Stimulated activated CD8-positive, alpha-beta memory T cell treated with anti-CD3 and anti-CD28 coated beads, Interleukin-12 subunit alpha, Interleukin-12 subunit beta, amount 100 ng/mL, for 24 hours (primary cell): ENCODE measurements around the gene AKAP6.
"Not testable (repeated sequence)": the region's sequence is repeated elsewhere in the genome, so short reads cannot be mapped to it uniquely, and the experiment has no call there.

Experiments used
- DNase-seq: peaks from one replicate; pipeline ENCODE4 v3.0.0-alpha.2; 2020; ENCODE audit errors: extremely low read depth

Gene AKAP6

DNA sequence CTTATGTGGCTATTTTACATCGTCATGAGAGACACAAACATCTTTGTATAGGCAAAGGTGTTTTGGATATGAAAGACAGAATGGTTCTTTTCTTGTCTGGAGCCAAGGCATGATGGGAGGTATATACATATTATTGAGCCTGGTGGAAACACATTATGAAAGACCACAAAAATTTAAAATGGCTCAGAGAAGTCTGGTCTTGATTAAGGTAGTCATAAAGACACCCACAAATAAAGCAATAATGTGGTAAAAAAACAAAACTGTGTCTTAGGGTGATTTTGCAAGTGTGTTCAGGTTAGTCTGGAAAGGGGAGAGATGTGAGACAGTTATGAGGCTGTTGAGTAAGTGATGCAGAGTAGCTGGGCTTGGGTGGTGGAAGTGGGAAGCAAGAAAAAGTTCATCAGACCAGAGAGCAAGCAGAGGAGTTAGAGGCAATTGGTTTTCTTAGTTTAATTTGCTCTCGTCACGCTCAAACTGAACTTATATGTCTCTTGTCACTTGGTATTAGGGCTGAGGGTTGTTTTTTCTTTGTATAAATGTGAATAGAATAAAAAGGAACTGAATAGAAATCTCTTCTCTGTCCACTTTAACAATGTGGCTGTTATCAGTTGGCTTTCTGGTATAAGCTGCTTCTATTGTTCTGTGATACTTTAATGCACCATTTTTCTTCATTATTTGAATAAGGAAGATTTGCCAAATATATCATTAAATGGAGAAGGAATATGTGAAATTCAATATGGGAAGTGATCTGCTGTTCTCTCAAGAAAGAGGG lies 115.0 kb downstream of the AKAP6 start:
- DNase-seq, result no peak

DNA sequence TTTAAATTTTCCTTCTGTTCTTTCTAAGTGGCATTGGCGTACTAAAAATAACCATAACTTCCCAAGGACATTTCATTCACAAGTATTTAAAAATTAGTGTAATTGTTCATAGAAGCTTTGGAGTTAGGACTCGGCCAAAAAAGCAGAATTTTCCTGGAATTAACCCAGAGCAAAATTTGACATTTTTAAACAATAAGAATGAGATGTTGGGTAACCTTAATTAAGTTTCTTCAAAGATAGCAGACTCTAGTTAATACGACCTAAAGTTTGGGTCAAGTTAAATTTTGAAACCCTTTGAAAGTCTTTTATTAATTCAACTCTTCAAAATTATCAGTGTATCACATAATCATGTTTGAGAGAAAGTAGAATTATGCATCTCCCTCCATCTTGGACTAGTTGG lies 118.3 kb downstream of the AKAP6 start:
- no peak for DNase-seq

DNA sequence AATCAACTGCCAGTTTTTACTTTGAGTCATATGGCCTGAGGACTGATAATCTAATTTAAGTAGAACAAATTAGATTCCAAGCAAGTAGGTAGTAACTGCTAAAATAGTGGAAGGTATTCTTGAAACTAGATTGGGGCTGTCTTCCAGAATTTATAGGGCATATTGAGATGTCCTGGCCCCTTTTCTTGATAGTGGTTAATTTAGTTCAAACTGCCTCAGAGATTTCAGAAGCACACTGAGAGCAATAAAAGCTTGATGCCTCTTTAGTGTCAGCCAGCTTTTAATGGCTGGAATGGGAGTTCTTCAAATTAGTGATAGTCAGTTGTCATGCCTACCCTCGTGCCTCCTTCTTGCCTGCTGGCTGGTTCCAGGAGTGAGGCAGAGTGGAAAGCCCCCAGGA lies 120.5 kb downstream of the AKAP6 start:
- no peak for DNase-seq

DNA sequence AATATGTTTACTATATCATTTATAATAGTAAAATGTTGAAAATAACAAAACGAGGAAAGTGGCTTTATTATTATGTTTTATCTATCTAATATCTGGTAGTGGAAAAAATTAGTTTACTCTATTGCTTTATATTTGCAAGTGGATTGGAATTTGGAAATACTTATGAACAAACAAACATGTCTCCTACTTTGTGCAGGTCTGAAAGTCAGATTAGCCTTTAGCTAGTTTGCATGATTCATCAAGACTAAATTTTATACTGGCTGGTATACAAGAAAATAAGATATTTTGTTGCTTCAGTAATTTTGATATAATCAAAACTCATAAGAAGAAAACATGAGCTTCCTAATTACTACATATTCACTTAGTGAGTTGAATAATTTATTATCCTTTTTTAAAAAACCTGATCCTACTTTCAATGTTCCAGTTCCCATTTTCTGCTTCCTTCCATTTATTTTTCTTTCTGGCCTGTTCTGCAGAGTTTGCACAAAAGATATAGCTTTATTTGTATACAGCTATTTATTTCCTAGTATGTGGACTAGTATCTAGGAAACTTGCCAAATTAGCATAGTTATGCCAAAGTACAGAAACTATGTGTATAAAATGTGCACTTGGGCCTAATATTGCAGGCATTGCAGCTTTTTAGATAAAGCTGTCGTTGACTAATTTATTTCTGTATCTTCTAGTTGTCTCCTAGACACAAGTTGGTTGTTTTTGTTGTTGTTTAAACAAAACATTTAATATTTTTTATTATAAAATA lies 122.0 kb downstream of the AKAP6 start:
- no peak for DNase-seq

DNA sequence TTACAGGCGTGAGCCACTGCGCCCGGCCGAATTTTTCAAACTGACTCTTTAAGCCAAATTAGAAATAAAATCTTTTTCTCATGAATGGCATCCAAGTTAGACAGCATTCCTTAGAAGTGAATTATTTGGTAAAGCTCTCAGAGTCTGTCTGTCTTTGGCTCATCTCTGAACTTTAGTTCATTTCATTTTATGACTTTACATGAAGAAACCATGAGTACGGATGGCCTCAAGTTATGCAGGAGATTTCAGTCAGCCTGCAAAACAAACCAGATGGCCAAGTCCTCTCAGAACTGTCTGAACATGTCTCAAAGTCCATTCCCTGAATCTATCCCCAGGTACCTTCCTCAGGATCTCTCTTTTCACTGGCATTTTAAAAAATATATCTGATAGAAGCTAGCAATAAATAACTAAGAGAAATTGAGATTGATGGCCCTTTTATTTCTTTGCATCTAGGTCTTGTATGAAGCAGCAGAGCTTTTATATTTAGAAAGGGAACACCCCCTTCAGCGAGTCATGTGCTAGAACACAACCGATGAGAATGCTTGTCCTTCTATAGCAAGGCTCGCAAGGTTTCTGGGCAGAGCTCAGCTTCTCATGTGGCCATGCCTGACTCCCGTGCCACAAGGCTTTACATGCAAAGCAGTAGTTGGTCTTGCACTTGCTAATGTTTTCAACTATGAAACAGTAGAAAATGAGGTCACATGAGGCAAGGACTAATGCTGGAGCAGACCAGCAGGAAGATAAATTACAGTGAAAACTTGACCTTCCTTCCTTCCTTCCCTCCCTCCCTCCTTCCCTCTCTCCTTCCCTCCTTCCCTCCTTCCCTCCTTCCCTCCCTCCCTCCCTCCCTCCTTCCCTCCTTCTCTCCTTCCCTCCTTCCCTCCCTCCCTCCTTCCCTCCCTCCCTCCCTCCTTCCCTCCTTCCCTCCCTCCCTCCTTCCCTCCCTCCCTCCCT lies 125.0 kb downstream of the AKAP6 start:
- no peak for DNase-seq

DNA sequence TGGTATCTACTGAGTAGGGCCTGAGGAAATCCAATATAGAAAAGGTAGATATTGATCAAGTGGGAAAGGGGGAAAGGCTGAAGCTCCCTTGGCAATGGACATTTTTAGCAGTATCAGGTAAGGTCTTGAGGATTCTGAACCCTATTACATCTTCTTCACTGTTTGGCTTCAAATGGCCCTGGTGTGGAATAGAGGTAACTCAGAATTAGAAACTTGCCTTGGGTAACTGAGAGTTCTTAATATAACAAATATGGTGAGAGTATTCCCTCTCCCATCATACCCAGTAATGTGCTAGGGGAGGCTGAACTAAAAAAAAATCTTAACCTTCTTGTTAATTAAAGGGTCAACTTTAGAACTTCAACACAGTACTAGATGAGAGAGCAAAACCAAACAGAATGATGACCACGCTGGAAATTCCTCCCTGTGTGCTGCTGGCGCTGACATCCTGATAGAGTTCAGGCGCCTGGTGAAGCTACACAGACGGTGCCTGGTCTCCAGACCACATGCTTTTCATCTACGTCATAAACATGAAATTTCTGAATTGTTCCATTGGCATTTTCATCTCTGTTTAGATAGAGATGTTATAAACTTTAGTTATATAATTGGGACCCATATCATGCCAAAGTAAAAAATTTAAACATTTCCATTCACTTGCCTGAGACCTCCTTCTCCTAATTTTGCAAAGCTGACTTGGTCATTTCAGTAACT lies 128.3 kb downstream of the AKAP6 start:
- no peak for DNase-seq

DNA sequence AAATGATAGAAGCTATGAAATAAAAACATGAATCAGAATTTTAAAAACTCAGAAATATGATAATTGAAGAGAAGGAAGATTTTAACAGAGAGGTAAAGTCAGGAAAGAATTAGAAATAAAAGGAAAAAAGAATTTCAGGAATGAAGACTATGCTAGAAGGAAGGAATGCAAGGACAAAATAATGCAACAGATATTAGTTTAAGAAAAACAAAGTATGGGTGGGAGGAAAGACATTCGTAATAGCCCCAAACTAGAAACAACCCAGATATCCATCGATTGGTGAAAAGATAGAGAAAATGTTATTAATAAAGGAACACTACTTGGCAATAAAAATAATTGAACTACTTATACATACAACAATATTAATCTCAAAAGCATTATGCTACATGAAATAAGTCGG lies 129.6 kb downstream of the AKAP6 start:
- DNase-seq, result no peak

DNA sequence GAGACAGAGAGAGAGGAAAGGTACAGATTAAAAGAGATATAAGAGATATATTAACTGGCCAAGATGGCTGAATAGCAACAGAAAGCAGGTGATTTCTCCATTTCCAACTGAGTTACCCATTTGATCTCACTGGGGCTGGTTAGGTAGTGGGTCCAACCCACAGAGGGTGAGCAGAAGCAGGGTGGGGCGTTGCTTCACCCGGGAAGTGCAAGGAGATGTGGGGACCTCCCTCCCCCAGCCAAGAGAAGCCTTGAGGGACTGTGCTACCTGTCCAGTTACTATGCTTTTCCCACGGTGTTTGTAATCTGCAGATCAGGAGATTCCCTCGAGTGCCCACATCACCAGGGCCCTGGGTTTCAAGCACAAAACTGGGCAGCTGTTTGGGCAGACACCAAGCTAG lies 131.2 kb downstream of the AKAP6 start:
- DNase-seq, result no peak

DNA sequence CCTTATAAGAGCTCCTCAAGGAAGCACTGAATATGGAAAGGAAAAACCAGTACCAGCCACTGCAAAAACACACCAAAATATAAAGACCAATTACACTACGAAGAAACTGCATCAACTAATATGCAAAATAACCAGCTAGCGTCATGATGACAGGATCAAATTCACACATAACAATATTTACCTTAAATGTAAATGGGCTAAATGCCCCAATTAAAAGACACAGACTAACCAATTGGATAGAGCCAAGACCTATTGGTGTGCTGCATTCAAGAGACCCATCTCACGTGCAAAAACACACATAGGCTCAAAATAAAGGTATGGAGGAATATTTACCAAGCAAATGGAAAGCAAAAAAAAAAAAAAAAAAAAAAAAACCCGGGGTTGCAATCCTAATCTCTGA lies 133.5 kb downstream of the AKAP6 start:
- DNase-seq, result not testable (repeated sequence)

DNA sequence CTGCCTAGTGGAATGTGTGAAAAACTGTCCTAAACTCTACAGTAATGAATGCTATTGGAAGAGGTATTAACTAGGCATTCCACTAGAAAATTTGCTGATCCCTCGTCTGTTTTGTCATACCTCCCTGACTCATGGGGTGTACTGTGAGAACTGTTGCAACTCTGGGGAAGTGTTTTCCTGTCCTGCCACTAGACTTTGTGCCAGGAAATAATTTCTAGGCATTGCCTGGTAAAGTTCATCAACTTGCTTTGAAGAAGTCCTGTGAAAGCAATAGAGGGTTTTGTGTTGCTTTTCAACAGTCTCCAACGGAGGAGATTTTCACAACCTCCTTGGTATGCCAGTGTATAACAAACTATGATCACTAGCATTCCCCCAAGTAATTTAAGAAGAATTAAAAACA lies 139.9 kb downstream of the AKAP6 start:
- DNase-seq, result no peak

DNA sequence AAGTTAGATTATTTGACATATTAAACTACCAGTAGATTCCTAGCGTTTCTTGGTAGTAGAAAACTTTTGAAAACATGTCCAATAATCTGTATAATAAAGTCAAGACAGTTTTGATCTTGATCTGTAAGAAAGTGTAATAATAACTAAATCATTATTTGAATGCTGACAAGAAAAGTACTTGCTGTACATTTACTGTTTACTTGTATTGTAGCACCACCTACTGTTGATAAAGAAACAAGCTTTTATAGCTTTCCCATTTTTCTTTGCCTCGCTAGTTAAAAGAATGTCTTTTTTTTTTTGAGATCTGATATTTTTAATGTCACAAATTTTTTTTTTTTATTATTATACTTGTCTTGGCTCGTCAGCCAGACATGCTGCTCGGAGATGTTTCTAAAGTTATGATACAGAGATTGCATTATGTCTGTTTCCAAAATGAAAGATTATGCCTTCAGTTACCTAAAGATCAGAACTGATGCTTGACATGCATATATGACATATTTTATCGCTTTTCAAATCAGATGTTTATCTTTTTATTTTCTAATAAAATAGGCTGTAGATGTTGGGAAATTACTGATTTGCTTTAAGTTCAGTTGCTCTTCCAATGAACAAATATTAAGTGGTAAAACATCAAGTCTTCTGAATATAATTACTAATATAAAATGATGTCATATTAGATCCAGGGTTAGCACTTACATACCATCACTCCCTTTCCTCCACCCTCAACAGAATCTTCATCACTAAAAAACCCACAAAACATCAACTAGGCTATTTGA lies 140.5 kb downstream of the AKAP6 start:
- DNase-seq, result no peak

DNA sequence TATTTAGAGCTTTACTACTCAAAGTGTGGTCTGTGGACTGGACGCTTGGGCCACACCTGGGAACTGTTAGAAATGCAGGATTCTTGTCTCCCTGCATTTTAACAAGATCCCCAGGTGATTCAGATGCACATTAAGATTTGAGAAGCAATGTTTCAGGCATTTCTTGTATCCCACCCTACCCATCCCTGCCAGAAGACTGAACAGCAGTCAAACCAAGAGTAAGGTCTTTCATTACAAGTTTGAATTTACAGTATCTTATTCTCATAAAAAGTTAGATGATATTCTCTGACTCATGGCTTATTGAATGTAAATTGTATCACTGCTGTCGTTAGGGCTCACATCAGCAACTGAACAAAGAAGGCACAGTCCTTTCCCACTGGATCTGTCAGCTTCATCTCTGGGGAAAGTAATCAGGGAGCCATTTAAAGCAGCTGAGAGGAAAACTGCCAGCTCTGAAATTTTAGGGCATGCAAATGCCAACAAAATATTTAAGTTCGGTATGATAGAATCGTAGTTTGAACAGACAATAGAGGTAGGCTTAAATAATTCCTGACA lies 141.1 kb downstream of the AKAP6 start:
- no peak for DNase-seq

DNA sequence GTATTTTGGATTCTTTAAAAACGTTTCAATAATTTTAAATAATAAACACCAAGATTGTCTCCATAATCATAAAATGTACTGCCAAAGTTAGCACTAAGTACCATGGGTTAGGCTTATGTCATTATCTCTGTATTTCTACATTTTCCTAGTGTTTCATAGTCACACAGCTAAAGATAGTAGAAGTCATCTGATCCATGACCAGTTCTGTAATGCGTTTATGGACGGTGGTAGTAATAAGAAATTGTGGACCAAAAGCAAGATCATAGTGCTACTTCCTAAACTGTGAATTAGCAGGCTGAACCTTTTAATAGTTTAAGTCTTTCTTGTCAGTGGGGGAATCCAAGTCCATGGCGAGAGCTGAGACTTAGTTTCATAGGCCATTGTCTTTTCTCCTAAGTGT lies 142.1 kb downstream of the AKAP6 start:
- DNase-seq, result no peak

DNA sequence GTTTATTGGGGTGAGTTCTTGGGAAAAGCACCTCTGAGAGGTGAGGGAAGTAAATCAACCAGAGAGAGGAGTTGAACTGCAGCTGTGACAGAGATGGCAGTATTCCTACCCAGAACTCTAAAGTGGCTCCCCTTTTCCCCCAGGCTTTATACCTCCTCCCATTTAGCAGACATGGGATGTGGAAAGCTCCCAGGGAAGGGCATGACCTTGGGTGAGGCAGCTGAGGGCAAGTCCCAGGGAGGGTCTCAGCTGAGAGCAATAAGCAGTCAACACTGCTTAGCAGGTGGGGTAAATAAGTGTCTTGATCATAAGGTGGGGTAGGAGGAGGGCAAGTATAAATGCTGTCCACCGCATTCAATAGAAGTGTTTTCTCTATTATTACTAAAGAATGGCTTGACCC lies 143.0 kb downstream of the AKAP6 start:
- no peak for DNase-seq

DNA sequence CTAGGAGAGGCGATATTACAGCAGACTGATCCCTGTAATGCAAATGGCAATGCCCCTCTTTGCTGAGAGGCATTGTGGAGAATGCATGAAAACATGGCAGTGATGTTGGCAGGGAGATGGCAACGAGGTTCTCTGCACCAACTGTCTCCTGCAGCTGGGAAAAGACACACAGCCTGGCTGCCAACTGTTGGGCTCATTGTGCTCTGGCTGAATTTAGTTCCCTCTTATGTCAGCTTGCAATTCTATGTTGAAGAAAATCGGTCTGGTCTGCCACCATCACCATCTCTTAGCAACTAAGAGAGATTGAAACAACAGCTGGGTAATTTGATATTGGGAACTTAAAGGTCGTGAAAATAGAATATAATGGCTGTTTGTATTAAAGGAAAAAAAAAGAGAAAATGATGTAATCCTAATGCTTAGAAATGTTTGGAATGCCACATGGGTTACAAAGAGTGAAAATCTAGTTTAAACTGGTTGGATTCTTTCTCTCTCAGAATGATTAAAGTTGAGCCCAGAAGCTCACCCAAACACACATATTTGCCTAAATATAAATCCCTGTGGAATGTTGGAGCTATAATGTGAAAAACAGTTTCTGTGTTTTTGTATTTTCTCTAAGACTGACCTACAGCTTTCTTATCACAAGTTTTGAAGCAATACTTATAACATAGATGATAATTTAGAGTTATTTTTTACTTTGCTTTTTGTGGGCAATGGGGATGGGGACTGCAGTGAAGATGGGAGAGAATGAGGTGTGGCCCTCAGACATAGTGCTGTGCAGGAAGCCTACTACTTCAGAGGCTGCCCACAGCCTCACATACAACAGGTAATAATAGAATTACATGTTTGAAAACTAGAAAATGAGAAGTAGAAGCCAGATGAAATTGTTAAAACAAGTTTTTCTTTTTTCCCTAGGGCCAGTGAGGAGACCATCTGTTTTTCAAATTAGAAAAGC lies 143.7 kb downstream of the AKAP6 start:
- DNase-seq, result no peak

DNA sequence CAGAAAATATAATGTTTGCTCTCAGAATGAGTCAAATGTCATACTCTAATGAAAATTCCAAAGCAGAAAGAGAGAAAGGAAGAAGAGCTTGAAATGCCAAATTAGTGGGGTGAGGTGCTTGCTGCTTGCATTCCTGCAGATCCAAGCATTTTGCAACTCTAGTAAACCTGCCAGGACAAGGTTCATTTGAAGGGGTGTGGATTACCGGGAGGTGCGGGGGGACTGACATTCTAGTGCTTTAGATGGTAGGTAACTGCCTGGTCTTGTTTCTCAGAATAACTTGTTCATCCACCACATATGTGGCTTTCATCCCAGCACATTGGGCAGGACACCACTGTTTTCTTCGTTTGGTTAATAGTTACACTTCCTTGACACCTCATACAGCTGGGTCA lies 144.4 kb downstream of the AKAP6 start:
- DNase-seq, result no peak

DNA sequence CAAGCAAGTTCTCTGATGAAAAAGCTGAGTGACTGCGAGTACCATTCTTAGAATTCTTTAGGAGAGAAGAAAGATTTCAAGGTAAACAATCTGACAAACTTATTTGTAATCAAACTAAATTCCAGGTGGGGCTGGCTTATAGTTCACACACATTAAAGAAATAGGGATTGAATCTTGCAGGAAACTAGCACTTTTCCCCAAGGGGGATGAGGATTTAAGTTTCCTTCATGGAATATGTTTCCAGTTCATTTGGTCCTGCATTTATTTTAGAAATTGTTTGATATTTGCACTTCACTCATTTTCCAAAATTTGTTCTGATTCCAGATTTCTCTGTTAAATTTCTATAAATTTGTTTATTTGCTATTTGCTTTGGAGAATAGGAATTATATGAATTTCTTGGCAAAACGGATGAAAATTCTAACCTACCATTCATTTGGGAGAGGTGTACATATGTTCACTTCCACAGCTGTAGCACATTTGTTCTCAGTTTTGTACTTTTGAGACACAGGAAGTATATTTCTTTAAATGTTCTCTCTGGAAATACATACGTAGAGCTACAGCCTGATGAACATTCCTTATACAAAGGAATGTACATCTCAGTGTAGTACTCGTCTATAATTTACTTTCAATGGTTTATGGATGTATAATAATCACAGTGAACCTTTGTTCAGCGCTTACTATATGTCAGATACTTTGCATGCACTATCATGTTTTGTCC lies 145.5 kb downstream of the AKAP6 start:
- no peak for DNase-seq

DNA sequence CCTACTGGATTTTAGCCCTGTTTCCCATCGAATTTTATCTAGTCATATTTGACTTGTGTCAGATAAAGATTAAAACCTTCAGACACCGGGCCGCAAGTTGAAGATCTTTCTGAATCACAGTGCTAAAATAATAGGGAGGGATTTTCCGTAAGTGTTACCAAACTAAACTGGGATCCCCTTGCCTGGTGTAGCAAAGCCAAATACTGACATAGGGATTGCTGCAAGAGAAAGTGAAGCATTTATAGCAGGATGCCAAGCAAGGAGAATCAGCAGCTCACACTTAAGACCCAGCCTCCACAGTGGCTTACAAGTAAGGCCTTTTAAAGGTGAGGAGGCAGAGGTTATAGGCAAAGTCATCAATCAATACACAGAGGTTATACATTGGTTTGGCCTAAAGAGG lies 147.4 kb downstream of the AKAP6 start:
- DNase-seq, result no peak

DNA sequence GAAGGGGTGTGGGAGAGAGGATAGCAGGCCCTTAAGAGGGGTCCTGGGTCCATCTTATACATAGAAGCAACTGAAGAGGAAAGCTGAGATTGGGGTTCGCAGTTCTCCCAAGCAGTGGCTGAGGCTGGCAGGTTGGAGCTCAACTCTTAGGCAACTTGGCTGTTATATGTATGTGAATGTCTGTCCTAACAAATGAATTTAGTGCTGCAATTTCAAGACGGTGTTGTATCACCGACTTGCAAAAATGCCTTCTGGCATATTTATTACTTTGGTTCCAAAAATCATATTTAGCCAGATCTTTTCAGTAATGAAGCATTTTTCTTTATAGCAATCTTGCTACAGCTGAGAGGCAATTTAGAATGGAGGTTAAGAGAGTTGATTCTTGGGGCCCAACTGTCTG lies 148.3 kb downstream of the AKAP6 start:
- DNase-seq, result no peak
